Nephron (organoid): ENCODE results near the gene TRAF5.

ENCODE experiments used
- H3K27ac Mint-ChIP-seq, 3 experiments: 2 replicates each; pipeline ENCODE4 v1.8.0; 2020; ENCODE audit warnings: mixed read lengths in 3 of 3, mild to moderate bottlenecking in 2 of 3, moderate library complexity in 1 of 3
- H3K27me3 Mint-ChIP-seq: 2 replicates; pipeline ENCODE4 v1.8.0; 2021; ENCODE audit warnings: low read depth, mild to moderate bottlenecking, moderate library complexity, mixed read lengths
- H3K36me3 Mint-ChIP-seq: 2 replicates; pipeline ENCODE4 v1.8.0; 2020; ENCODE audit warnings: low read depth, mixed read lengths
- H3K4me1 Mint-ChIP-seq: 2 replicates; pipeline ENCODE4 v1.8.0; 2020; ENCODE audit warnings: mixed read lengths
- H3K4me3 Mint-ChIP-seq, 3 experiments: 2 replicates each; pipeline ENCODE4 v1.8.0; 2020; ENCODE audit warnings: mild to moderate bottlenecking in 3 of 3, mixed read lengths in 3 of 3, moderate library complexity in 2 of 3
- H3K9me3 Mint-ChIP-seq: 2 replicates; pipeline ENCODE4 v1.8.0; 2020; ENCODE audit warnings: mixed read lengths
- TF ChIP-seq, protein P1 (sequence below), 3 experiments: fragments of 200-600 bp; sonication (generic); IDR thresholded peaks; one replicate each; pipeline ENCODE4 v1.5.0; 2021; ENCODE audit warnings: antibody characterized with exemption in 3 of 3; ENCODE audit not compliant: unreplicated experiment in 3 of 3

TRAF5 gene

DNA sequence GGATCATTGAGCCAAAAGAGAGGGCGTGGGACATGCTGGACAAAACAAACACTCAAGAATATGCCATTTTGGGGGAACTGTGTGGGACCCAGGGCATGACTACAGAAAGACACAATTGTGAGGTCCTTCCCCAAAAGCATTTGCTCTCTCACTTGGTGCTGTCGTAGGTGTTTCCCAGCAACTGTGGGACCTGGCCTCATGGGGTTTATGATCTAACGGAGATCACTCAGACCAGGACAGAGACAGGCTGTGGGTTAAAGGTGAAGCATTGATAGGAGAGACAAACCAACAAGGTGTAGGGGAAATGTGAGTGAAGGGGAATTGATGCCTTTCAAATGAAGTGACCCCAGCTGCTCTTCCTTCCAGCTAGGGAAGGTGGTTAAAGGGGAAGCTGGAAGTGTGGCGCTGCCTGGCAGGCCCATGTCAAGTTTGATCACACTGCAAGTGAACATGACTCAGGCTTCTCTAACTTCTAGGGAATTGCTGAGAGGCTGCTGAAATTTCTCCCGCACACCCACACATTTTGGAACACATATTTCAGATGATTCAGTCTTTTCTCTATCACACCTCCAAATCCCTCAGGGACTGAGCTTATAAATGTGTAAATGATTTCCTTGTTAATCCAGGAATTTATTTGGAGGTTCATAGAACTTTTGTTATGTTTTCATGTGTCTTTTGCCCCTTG lies 30.2 kb downstream of the TRAF5 start:
- TF ChIP-seq, protein P1, sequence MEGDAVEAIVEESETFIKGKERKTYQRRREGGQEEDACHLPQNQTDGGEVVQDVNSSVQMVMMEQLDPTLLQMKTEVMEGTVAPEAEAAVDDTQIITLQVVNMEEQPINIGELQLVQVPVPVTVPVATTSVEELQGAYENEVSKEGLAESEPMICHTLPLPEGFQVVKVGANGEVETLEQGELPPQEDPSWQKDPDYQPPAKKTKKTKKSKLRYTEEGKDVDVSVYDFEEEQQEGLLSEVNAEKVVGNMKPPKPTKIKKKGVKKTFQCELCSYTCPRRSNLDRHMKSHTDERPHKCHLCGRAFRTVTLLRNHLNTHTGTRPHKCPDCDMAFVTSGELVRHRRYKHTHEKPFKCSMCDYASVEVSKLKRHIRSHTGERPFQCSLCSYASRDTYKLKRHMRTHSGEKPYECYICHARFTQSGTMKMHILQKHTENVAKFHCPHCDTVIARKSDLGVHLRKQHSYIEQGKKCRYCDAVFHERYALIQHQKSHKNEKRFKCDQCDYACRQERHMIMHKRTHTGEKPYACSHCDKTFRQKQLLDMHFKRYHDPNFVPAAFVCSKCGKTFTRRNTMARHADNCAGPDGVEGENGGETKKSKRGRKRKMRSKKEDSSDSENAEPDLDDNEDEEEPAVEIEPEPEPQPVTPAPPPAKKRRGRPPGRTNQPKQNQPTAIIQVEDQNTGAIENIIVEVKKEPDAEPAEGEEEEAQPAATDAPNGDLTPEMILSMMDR (IDR thresholded peaks at IDR 0.05; ENCODE audit: unreplicated experiment in 3 of 3) = no peak
- Mint-ChIP-seq H3K4me3 (no peak overlapping the region), H3K4me1 (no peaks in the 10 kb centered on the region), H3K9me3 (peaks cover 7% of the 10 kb centered on the region), H3K27ac (no peak overlapping the region), H3K36me3 (peaks cover 20% of the 10 kb centered on the region), H3K27me3 (no peaks in the 10 kb centered on the region)

DNA sequence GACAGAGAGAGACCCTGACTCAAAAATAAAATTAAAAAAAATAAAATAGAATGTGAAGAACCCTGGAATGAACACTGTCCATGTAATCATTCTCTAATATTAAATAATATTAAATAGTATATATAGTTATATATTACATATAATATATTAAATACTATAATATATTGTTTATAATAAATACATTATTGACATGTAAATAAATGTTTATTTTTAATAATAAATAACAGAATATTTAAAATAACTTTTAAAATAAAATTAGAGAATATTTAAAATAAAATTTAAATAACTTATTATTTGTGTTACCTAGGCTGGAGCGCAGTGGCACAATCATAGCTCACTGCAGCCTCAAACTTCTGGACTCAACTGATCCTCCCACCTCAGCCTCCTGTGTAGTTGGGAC lies 32.1 kb downstream of the TRAF5 start:
- no peak overlapping the region for H3K27ac Mint-ChIP-seq
- TF ChIP-seq, protein P1 (IDR thresholded peaks at IDR 0.05; ENCODE audit: unreplicated experiment in 3 of 3) = no peak
- H3K4me1 Mint-ChIP-seq = no peaks in the 10 kb centered on the region
- no peaks in the 10 kb centered on the region for H3K27me3 Mint-ChIP-seq
- no peak overlapping the region for H3K4me3 Mint-ChIP-seq
- H3K36me3 Mint-ChIP-seq = peaks cover 11% of the 10 kb centered on the region
- no peaks in the 10 kb centered on the region for H3K9me3 Mint-ChIP-seq

DNA sequence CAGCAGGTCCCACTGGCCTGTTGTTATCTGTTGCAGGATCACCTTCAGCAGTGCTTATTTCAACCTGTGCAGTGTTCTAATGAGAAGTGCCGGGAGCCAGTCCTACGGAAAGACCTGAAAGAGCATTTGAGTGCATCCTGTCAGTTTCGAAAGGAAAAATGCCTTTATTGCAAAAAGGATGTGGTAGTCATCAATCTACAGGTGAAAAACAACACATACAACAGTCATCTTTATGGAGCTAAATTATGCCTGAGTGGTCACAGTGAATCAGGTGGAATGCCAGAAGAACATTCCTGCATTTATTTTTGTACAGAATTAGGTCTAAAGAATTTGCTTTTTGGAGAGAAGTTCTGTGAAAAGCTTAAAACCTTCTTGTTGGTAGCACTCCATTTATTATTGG lies 33.2 kb downstream of the TRAF5 start:
- no peaks in the 10 kb centered on the region for H3K4me1 Mint-ChIP-seq
- no peak overlapping the region for H3K4me3 Mint-ChIP-seq
- H3K27me3 Mint-ChIP-seq = no peaks in the 10 kb centered on the region
- H3K9me3 Mint-ChIP-seq = no peaks in the 10 kb centered on the region
- TF ChIP-seq, protein P1 (IDR thresholded peaks at IDR 0.05; ENCODE audit: unreplicated experiment in 3 of 3) = no peak
- peaks cover 11% of the 10 kb centered on the region for H3K36me3 Mint-ChIP-seq
- peak overlapping the region in 2 of 3 experiments; percentile 13 to 40 for H3K27ac Mint-ChIP-seq

DNA sequence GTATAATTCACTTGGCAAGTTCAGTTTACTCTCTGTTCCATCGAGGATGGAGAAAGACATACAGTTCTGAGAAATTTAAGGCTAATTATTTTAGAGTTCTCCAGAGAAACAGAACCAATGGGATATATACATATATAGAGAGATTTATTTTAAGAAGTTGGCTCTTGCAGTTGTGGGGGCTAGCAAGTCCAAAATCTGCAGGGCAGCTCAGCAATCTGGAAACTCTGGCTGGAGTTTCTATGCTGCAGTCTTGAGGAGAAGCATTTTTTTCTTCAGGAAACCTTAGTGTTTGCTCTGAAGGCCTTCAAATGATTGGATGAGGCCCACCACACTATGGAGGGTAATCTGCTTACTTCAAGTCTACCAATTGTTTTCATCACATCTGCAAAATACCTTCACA lies 34.6 kb downstream of the TRAF5 start:
- H3K4me1 Mint-ChIP-seq = no peaks in the 10 kb centered on the region
- H3K27me3 Mint-ChIP-seq = no peaks in the 10 kb centered on the region
- H3K27ac Mint-ChIP-seq = peak overlapping the region in 1 of 3 experiments; percentile 28
- peaks cover 7% of the 10 kb centered on the region for H3K36me3 Mint-ChIP-seq
- TF ChIP-seq, protein P1 (IDR thresholded peaks at IDR 0.05; ENCODE audit: unreplicated experiment in 3 of 3) = no peak
- H3K4me3 Mint-ChIP-seq = no peak overlapping the region
- no peaks in the 10 kb centered on the region for H3K9me3 Mint-ChIP-seq

DNA sequence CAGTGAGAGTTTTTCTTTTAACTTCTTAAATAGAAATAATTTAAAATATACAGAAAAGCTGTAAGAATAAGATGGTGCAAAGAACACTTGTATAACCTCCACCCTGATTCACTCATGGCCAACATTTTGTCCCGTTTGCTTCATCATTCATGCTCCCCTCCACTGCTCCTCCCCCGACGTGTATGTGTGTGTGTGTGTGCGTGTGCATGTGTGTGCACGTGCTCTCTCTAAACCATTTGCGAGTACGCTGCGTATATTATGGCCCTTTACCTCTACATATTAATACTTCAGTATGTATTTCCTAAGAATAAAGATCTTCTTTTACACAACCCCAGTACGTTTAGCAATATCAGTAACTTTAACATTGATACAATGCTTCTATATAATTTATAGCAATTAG lies 43.0 kb downstream of the TRAF5 start:
- no peaks in the 10 kb centered on the region for H3K9me3 Mint-ChIP-seq
- H3K36me3 Mint-ChIP-seq = no peaks in the 10 kb centered on the region
- H3K27me3 Mint-ChIP-seq = no peaks in the 10 kb centered on the region
- peaks cover 13% of the 10 kb centered on the region for H3K4me1 Mint-ChIP-seq
- H3K27ac Mint-ChIP-seq = no peak overlapping the region
- no peak overlapping the region for H3K4me3 Mint-ChIP-seq
- TF ChIP-seq, protein P1 (IDR thresholded peaks at IDR 0.05; ENCODE audit: unreplicated experiment in 3 of 3) = no peak

DNA sequence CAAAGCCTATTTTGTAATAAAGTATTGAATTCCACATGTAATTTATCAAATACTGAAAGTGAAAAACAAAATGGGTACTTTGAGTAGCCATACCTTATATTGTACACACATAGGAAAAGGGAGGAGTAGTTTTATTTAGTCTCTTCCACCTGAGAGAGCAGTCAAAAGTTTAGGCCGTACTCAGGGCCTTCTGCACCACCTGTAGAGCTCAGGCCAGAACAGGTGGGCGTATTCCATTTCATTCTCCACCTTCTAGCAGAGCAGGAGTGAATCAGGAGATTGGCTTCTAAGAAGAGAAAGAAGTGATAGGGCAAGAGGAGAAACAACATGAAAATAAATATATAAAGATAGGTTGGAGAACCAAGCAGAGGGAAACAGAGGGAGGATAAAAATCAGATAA lies 44.0 kb downstream of the TRAF5 start:
- Mint-ChIP-seq H3K27me3 (no peaks in the 10 kb centered on the region), H3K4me3 (no peak overlapping the region), H3K4me1 (peaks cover 20% of the 10 kb centered on the region), H3K9me3 (no peaks in the 10 kb centered on the region), H3K36me3 (peaks cover 3% of the 10 kb centered on the region), H3K27ac (no peak overlapping the region)
- TF ChIP-seq, protein P1 (IDR thresholded peaks at IDR 0.05; ENCODE audit: unreplicated experiment in 3 of 3) = no peak
